IPS-NIHi11 (cell line): ENCODE results near the gene ARHGAP23.
"Not testable (repeated sequence)": the region's sequence is repeated elsewhere in the genome, so short reads cannot be mapped to it uniquely, and the experiment has no call there.

Experiments used
- DNase-seq: peaks from one replicate; pipeline ENCODE4 v3.0.0; 2012; ENCODE audit warnings: mixed read lengths, low spot score

The ARHGAP23 gene

GRCh38 chr17:38491346-38492066 lies 63.2 kb downstream of the ARHGAP23 start:
- not testable (repeated sequence) for DNase-seq

GRCh38 chr17:38492067-38493040 lies 64.1 kb downstream of the ARHGAP23 start:
- peak; percentile 75 for DNase-seq

GRCh38 chr17:38494152-38494551 lies 65.9 kb downstream of the ARHGAP23 start:
- DNase-seq, result not testable (repeated sequence)

- DNase-seq, result not testable (repeated sequence)
Observed at GRCh38 chr17:38497656-38498055, 69.4 kb downstream of the ARHGAP23 start.

- DNase-seq, result peak; percentile 49
Observed at GRCh38 chr17:38498353-38498752, 70.1 kb downstream of the ARHGAP23 start.

- not testable (repeated sequence) for DNase-seq
Observed at GRCh38 chr17:38499230-38499629, 71.0 kb downstream of the ARHGAP23 start.

- not testable (repeated sequence) for DNase-seq
Observed at GRCh38 chr17:38501718-38502117, 73.5 kb downstream of the ARHGAP23 start.

GRCh38 chr17:38503286-38503913 lies 75.1 kb downstream of the ARHGAP23 start:
- DNase-seq, result not testable (repeated sequence)

GRCh38 chr17:38504216-38504615 lies 76.0 kb downstream of the ARHGAP23 start:
- no peak for DNase-seq

- DNase-seq, result no peak
Observed at GRCh38 chr17:38507436-38507835, 79.2 kb downstream of the ARHGAP23 start.

GRCh38 chr17:38507921-38508569 lies 79.8 kb downstream of the ARHGAP23 start:
- DNase-seq, result no peak

- DNase-seq, result peak; percentile 20
Observed at GRCh38 chr17:38508570-38508950, 80.3 kb downstream of the ARHGAP23 start.

- peak; percentile 93 for DNase-seq
Observed at GRCh38 chr17:38508954-38509771, 80.9 kb downstream of the ARHGAP23 start.

GRCh38 chr17:38509772-38510420 lies 81.6 kb downstream of the ARHGAP23 start:
- DNase-seq, result peak; percentile 58

- peak; percentile 88 for DNase-seq
Observed at GRCh38 chr17:38510421-38511149, 82.3 kb downstream of the ARHGAP23 start.

- peak; percentile 29 for DNase-seq
Observed at GRCh38 chr17:38511150-38512108, 83.2 kb downstream of the ARHGAP23 start.

- no peak for DNase-seq
Observed at GRCh38 chr17:38512473-38513058, 84.3 kb downstream of the ARHGAP23 start.

GRCh38 chr17:38526526-38526925 lies 98.3 kb downstream of the ARHGAP23 start:
- not testable (repeated sequence) for DNase-seq
